K562 (cell line): ENCODE measurements around the gene EGR1.

Experiments used
- SMARCA4 ChIP-seq: fragments of 450-650 bp; IDR thresholded peaks from 2 replicates; pipeline ENCODE4 v1.6.1; 2016
- ZNF146 ChIP-seq: IDR thresholded peaks from one replicate; pipeline ENCODE4 v1.6.1; 2018; ENCODE audit warnings: missing compliant biosample characterization; ENCODE audit not compliant: unreplicated experiment

GRCh38 chr5:138461343-138462125 lies 3.7 kb upstream of the EGR1 start:
- TF ChIP-seq ZNF146 (CRISPR knock-in tag) (no peak), SMARCA4 (no peak)
